ENCODE results near the gene ANKRD65. TPM values are rescaled to one million over a fixed set of nuclear protein-coding genes. Genes with fewer than 3 reads are reported as not detected.
"Not testable (repeated sequence)": the region's sequence is repeated elsewhere in the genome, so short reads cannot be mapped to it uniquely, and the experiment has no call there.

ANKRD65 gene
- total RNA-seq, 4 donors from 2014 or later, result 3.1 to 10.9 (median 6.2) TPM

GRCh38 chr1:1373051-1373814, 47.8 kb downstream of the ANKRD65 start:
- TF ChIP-seq CTCF (IDR thresholded peaks at IDR 0.05), result no peak
- no peak for TF ChIP-seq POLR2A (IDR thresholded peaks at IDR 0.05)
- intact Hi-C loops (cut with DNase I; ENCODE audit: low total_unique reads), result no loop called here
- no peak for DNase-seq (ENCODE audit: low spot score in 2 of 2)
- no peak overlapping the region for H3K4me3 ChIP-seq (ENCODE audit: low read depth, poor library complexity, severe bottlenecking)
- 78 to 83% methylated on average over 15 to 26 of the region's 26 CpGs for WGBS, 2 donors

- DNase-seq (ENCODE audit: low spot score in 2 of 2), result peak in 1 of 2 donors; percentile 95
- WGBS, 2 donors, result 24 to 29% methylated on average over 14 to 25 of the region's 26 CpGs
- intact Hi-C loops (cut with DNase I; ENCODE audit: low total_unique reads), result no loop called here
- no peak overlapping the region for H3K4me3 ChIP-seq (ENCODE audit: low read depth, poor library complexity, severe bottlenecking)
- peak in 1 of 3 donors; percentile 83 for TF ChIP-seq CTCF (IDR thresholded peaks at IDR 0.05)
- no peak for TF ChIP-seq POLR2A (IDR thresholded peaks at IDR 0.05)
Measured at GRCh38 chr1:1371746-1372711, 49.0 kb downstream of the ANKRD65 start.

GRCh38 chr1:1371364-1371745, 49.7 kb downstream of the ANKRD65 start:
- WGBS, 2 donors, result 40 to 41% methylated on average over 3 to 10 of the region's 12 CpGs
- H3K4me3 ChIP-seq (ENCODE audit: low read depth, poor library complexity, severe bottlenecking), result no peak overlapping the region
- no peak for DNase-seq (ENCODE audit: low spot score in 2 of 2)
- intact Hi-C loops (cut with DNase I; ENCODE audit: low total_unique reads), result no loop called here
- TF ChIP-seq POLR2A (IDR thresholded peaks at IDR 0.05) (no peak), CTCF (IDR thresholded peaks at IDR 0.05) (no peak)

- no peak overlapping the region for H3K4me3 ChIP-seq (ENCODE audit: low read depth, poor library complexity, severe bottlenecking)
- no peak for DNase-seq (ENCODE audit: low spot score in 2 of 2)
- intact Hi-C loops (cut with DNase I; ENCODE audit: low total_unique reads), result no loop called here
- no peak for TF ChIP-seq POLR2A (IDR thresholded peaks at IDR 0.05)
- no peak for TF ChIP-seq CTCF (IDR thresholded peaks at IDR 0.05)
- WGBS, 2 donors, result 76 to 79% methylated on average over 12 to 15 of the region's 16 CpGs
Measured at GRCh38 chr1:1370771-1371300, 50.2 kb downstream of the ANKRD65 start.

GRCh38 chr1:1370094-1370493, 51.0 kb downstream of the ANKRD65 start:
- H3K4me3 ChIP-seq (ENCODE audit: low read depth, poor library complexity, severe bottlenecking); intact Hi-C loops (cut with DNase I; ENCODE audit: low total_unique reads); DNase-seq (ENCODE audit: low spot score in 2 of 2): not testable (repeated sequence)
- 82 to 98% methylated on average over 14 of the region's 14 CpGs for WGBS, 2 donors

Other genes starting within 250 kb of the ANKRD65 start
- gene TTLL10, start 247.4 kb downstream of the ANKRD65 start, total RNA-seq, result not detected
- 10 to 100 TPM; 19.8 to 36.8 (median 25.8) TPM for gene TNFRSF18, start 214.7 kb downstream of the ANKRD65 start, total RNA-seq
- gene TNFRSF4, start 207.1 kb downstream of the ANKRD65 start, total RNA-seq, result 1 to 10 TPM in 1 of 4 donors, under 1 TPM in 1, not detected in 2; 0.69 to 1.4 TPM
- gene SDF4, start 189.3 kb downstream of the ANKRD65 start, total RNA-seq, result 100 to 1,000 TPM in 2 of 4 donors, 10 to 100 TPM in 2; 81.7 to 121 (median 104) TPM
- 10 to 100 TPM; 12.8 to 26.1 (median 18.9) TPM for gene B3GALT6, start 189.0 kb downstream of the ANKRD65 start, total RNA-seq
- 1 to 10 TPM in 2 of 4 donors, under 1 TPM in 1, not detected in 1; 0.46 to 9.8 (median 5.9) TPM for gene C1QTNF12, start 174.6 kb downstream of the ANKRD65 start, total RNA-seq
- 10 to 100 TPM; 49.0 to 72.8 (median 54.0) TPM for gene UBE2J2, start 147.4 kb downstream of the ANKRD65 start, total RNA-seq
- gene SCNN1D, start 140.8 kb downstream of the ANKRD65 start, total RNA-seq, result 1 to 10 TPM in 2 of 4 donors, under 1 TPM in 2; 0.84 to 5.3 (median 1.4) TPM
- 100 to 1,000 TPM in 3 of 4 donors, 10 to 100 TPM in 1; 98.8 to 189 (median 115) TPM for gene ACAP3, start 113.3 kb downstream of the ANKRD65 start, total RNA-seq
- gene PUSL1, start 112.7 kb downstream of the ANKRD65 start, total RNA-seq, result 10 to 100 TPM; 42.3 to 62.1 (median 53.7) TPM
- 100 to 1,000 TPM; 101 to 185 (median 105) TPM for gene INTS11, start 96.6 kb downstream of the ANKRD65 start, total RNA-seq
- 10 to 100 TPM; 51.0 to 62.9 (median 57.4) TPM for gene CPTP, start 96.5 kb downstream of the ANKRD65 start, total RNA-seq
- gene TAS1R3, start 90.0 kb downstream of the ANKRD65 start, total RNA-seq, result 1 to 10 TPM in 2 of 4 donors, under 1 TPM in 2; 0.38 to 1.4 (median 0.79) TPM
- 100 to 1,000 TPM in 3 of 4 donors, 10 to 100 TPM in 1; 92.0 to 163 (median 113) TPM for gene DVL1, start 71.9 kb downstream of the ANKRD65 start, total RNA-seq
- 10 to 100 TPM; 34.1 to 76.1 (median 35.9) TPM for gene MXRA8, start 62.7 kb downstream of the ANKRD65 start, total RNA-seq
- gene AURKAIP1, start 46.1 kb downstream of the ANKRD65 start, total RNA-seq, result 100 to 1,000 TPM in 3 of 4 donors, 10 to 100 TPM in 1; 97.3 to 140 (median 114) TPM
- 100 to 1,000 TPM; 122 to 249 (median 142) TPM for gene CCNL2, start 21.9 kb downstream of the ANKRD65 start, total RNA-seq
- gene MRPL20, start 14.0 kb downstream of the ANKRD65 start, total RNA-seq, result 100 to 1,000 TPM in 3 of 4 donors, 10 to 100 TPM in 1; 83.4 to 122 (median 106) TPM
- 10 to 100 TPM; 26.5 to 36.4 (median 30.1) TPM for gene VWA1, start 14.4 kb upstream of the ANKRD65 start, total RNA-seq
- 1 to 10 TPM in 1 of 4 donors, under 1 TPM in 3; 0.17 to 2.1 (median 0.63) TPM for gene ATAD3C, start 28.4 kb upstream of the ANKRD65 start, total RNA-seq
- 10 to 100 TPM; 13.0 to 40.3 (median 17.1) TPM for gene ATAD3B, start 50.5 kb upstream of the ANKRD65 start, total RNA-seq
- gene ATAD3A, start 90.9 kb upstream of the ANKRD65 start, total RNA-seq, result 10 to 100 TPM; 23.2 to 33.3 (median 26.9) TPM
- gene TMEM240, start 119.3 kb upstream of the ANKRD65 start, total RNA-seq, result 1 to 10 TPM in 2 of 4 donors, under 1 TPM in 1, not detected in 1; 0.57 to 2.6 (median 2.0) TPM
- 100 to 1,000 TPM in 3 of 4 donors, 10 to 100 TPM in 1; 96.4 to 163 (median 123) TPM for gene SSU72, start 153.6 kb upstream of the ANKRD65 start, total RNA-seq
- gene FNDC10, start 178.9 kb upstream of the ANKRD65 start, total RNA-seq, result 10 to 100 TPM; 10.5 to 18.9 (median 13.3) TPM
- 100 to 1,000 TPM; 117 to 216 (median 138) TPM for gene MIB2, start 194.2 kb upstream of the ANKRD65 start, total RNA-seq
- 1 to 10 TPM; 2.1 to 3.9 (median 3.2) TPM for gene MMP23B, start 210.9 kb upstream of the ANKRD65 start, total RNA-seq
- gene CDK11B, start 237.7 kb upstream of the ANKRD65 start, total RNA-seq, result 10 to 100 TPM; 19.4 to 42.3 (median 21.8) TPM

All from lower leg skin (tissue), 4 donors.